PC-9 (cell line): ENCODE results near the gene CD6.

ENCODE experiments used
- EZH2 ChIP-seq: fragments of 200-600 bp; sonication (generic); IDR thresholded peaks from 2 replicates; pipeline ENCODE4 v1.8.0; 2017; ENCODE audit warnings: antibody characterized with exemption, low read depth
- TF ChIP-seq, protein P1 (sequence below): fragments of 200-600 bp; sonication (generic); conservative IDR thresholded peaks from 2 replicates; pipeline ENCODE4 v1.6.1; 2017; ENCODE audit warnings: mixed run types, antibody characterized with exemption, mild to moderate bottlenecking, moderate library complexity

DNA sequence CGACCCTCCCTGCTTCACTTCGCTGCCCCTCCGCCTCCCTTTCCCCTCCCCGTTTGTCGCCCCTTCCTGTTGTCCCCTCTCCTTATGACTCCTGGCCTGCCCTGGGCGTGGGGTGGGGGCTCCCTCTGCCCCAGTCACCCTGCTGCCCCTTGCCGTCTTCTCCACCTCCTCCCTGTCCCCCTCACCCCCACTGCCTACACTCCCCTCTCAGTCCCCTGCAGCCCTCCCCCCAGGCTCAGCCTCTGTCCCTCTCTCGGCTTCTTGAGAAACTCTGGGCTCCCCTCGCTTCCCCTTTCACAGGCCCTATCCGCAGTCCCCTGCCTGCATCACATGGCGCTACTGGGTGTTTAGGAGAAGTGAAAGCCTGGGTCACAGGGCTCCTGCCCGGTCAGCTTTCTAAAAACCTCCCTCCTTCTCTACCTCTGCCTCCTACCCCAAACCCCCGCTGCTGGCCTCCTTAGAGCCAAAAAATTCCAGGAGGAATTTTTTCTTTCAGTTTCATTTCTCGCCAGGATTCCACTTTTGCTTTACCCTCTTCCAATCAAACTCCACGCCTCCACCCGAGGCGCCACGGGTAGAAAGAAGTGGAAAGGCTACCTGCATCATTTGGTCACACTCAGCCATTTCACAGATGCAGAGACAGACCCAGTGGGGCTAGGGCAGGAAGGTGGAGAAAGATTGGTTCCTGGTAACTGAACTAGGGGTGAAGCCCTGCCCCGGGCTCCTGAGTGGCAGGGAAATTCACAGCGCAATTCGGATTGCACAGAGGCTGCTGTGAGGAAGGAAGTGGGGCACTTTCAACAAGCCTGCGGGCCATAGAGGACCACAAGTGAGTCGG lies 19.4 kb upstream of the CD6 start, which contains the start of gene SLC15A3:
- TF ChIP-seq, protein P1, sequence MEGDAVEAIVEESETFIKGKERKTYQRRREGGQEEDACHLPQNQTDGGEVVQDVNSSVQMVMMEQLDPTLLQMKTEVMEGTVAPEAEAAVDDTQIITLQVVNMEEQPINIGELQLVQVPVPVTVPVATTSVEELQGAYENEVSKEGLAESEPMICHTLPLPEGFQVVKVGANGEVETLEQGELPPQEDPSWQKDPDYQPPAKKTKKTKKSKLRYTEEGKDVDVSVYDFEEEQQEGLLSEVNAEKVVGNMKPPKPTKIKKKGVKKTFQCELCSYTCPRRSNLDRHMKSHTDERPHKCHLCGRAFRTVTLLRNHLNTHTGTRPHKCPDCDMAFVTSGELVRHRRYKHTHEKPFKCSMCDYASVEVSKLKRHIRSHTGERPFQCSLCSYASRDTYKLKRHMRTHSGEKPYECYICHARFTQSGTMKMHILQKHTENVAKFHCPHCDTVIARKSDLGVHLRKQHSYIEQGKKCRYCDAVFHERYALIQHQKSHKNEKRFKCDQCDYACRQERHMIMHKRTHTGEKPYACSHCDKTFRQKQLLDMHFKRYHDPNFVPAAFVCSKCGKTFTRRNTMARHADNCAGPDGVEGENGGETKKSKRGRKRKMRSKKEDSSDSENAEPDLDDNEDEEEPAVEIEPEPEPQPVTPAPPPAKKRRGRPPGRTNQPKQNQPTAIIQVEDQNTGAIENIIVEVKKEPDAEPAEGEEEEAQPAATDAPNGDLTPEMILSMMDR: no peak
- no peak for TF ChIP-seq EZH2
